VCaP (cell line): ENCODE data around the gene MET.

ENCODE experiments used
- H3K27ac ChIP-seq: fragments of 450-650 bp; 2 replicates; pipeline ENCODE4 v1.5.1; 2017
- TF ChIP-seq, protein P1 (sequence below): fragments of 450-650 bp; conservative IDR thresholded peaks from 2 replicates; pipeline ENCODE4 v1.5.1; 2017; ENCODE audit warnings: mild to moderate bottlenecking, moderate library complexity

Gene MET

DNA sequence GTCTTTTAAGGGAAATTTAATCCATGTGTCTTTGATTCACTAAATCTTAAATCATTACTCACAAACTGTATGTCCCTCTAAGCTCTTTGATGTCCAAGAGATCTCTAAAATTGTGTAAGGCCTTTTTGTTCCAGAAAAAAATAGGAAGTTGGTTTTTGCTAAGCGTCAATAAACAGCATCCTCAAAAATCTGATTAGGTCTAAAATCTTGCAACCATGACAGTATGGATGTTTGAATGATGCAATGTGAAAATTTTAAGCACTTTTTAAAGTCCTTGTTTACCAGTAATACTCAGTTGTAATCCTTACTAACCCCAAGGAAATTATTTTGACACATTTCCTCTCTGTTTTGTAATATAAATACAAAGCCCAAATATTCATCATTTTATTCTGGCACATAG is 6.8 kb downstream of the MET start:
- TF ChIP-seq, protein P1, sequence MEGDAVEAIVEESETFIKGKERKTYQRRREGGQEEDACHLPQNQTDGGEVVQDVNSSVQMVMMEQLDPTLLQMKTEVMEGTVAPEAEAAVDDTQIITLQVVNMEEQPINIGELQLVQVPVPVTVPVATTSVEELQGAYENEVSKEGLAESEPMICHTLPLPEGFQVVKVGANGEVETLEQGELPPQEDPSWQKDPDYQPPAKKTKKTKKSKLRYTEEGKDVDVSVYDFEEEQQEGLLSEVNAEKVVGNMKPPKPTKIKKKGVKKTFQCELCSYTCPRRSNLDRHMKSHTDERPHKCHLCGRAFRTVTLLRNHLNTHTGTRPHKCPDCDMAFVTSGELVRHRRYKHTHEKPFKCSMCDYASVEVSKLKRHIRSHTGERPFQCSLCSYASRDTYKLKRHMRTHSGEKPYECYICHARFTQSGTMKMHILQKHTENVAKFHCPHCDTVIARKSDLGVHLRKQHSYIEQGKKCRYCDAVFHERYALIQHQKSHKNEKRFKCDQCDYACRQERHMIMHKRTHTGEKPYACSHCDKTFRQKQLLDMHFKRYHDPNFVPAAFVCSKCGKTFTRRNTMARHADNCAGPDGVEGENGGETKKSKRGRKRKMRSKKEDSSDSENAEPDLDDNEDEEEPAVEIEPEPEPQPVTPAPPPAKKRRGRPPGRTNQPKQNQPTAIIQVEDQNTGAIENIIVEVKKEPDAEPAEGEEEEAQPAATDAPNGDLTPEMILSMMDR: no peak
- no peak overlapping the region for H3K27ac ChIP-seq

DNA sequence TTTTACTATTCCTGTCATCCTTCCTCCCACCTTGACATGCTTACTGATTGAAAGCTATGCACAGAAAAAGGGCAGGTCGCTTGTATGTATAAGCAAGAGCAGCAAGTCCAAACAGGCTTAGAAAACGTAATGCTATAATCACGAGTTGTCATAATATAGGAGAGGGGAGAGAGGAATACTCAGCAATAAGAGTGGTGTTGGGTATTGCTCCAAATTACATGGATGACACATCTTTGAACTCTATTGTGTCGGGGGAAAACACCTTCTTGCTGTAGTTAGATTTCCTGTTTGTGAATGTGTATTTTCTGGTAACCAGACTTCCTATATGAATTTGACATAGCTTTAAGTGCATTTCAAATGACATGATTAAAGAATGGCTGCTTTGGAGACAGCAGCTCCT is 7.5 kb downstream of the MET start:
- TF ChIP-seq, protein P1: no peak
- no peak overlapping the region for H3K27ac ChIP-seq

DNA sequence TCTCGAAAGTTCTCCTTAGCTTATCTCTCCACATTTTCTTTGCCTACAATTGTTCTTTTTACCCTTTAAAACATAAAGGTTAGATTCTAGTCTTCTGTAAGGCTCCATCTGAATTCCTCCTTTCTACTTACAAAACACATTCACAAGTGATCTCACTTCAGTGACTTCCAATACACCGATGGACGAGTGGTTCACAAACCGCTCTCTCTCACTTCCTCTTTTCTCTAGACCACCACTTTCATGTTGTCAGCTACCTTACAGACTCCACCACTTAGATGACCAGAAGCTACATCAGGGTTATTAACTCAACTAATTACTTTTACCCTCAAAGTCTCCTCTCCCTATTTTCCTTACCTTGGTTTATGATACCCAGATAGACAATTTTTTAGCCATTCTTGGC is 11.8 kb downstream of the MET start:
- TF ChIP-seq, protein P1: no peak

DNA sequence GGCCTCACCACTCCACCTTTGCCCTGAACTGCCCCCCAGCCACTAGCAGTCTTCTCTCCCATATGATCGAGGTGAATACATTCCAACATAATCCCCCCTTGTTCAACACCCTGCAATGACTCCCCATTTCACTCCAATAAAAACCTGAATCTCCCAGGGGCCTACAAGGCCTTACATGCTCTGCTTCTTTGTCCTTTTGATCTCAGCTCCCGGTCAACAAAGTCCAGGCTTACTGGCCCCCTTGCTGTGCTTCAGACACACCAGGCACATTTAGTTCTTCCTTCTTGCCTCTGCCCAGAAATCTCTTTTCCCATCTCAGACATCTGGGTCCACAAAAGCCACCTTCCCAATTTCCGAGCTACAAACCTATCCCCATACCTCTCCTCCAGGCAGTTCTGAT is 14.0 kb downstream of the MET start:
- no peak overlapping the region for H3K27ac ChIP-seq
- TF ChIP-seq, protein P1: no peak

More for the DNA sequence above, 11.8 kb downstream of the MET start:
- no peak overlapping the region for H3K27ac ChIP-seq

DNA sequence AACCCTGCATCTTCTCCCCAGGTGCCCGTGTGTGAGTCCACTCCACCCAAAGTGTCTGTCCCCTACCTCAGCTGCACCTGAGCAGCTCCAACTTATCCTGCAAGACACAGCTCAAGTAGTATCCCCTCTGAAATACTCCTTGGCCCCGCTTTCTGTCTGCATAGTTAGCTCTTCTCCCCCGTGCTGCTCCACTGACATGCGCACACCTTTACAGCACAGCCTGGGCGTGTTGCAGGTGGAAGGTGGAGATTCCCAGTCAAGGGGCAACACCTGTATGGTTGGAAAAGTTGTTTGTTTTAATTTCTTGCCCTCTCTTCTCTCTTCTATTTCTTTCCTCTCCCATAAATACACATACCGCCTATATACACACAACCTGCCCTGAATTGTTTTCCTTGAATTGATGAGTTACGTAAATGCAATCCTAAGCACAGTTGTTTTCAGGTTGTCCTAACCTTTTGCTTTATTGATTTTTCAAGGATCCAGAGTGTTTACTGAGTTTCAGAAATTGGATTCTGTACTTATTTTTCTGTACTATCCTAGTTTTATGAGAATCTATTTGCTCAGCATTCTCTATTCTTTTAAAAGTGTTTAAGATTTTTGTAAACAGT is 14.9 kb downstream of the MET start:
- TF ChIP-seq, protein P1: no peak
- no peak overlapping the region for H3K27ac ChIP-seq

DNA sequence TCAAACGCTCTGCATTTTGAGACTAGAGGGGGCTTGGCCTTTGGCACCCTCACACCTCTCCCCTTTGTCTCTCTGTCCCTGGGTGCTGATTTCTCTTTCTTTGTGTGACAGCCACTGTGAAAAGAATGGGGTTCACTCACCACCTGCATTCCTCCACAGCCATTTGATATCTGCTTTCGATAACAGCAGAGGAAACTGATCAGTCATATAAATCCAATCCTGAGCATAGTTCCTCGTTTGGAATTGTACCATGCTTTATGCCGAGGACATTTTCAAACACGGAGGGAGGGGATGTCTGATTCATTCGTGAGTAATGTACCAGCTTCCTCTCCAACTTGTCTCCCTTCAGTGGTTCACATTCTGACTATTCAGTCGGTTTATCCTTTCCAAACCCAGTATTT is 15.8 kb downstream of the MET start:
- H3K27ac ChIP-seq: no peak overlapping the region
- TF ChIP-seq, protein P1: no peak

DNA sequence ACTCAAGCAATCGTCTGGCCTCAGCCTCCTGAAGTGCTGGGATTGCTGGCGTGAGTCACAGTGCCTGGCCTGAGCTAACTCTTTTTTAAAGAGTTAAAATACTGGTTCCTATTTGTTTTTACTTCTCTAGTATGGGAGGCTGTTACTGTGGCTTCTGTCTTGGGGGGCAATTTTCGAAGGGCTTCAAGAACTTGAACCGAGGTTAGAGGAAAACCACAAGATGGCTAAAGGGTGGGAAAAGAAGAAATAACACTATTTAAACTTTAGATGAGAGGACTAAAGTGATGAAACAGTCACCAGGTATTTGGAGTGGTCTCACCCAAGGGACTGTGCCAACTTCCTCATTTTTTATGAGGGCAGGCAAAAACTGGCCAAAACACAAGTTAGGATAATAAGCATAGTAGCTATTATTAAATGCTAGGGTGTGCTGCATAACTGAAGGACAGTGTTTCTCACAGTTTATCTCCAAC is 17.8 kb downstream of the MET start:
- no peak overlapping the region for H3K27ac ChIP-seq
- TF ChIP-seq, protein P1: no peak
